ENCODE results near the gene TMEM169.
"Not testable (repeated sequence)": the region's sequence is repeated elsewhere in the genome, so short reads cannot be mapped to it uniquely, and the experiment has no call there.

The TMEM169 gene

DNA sequence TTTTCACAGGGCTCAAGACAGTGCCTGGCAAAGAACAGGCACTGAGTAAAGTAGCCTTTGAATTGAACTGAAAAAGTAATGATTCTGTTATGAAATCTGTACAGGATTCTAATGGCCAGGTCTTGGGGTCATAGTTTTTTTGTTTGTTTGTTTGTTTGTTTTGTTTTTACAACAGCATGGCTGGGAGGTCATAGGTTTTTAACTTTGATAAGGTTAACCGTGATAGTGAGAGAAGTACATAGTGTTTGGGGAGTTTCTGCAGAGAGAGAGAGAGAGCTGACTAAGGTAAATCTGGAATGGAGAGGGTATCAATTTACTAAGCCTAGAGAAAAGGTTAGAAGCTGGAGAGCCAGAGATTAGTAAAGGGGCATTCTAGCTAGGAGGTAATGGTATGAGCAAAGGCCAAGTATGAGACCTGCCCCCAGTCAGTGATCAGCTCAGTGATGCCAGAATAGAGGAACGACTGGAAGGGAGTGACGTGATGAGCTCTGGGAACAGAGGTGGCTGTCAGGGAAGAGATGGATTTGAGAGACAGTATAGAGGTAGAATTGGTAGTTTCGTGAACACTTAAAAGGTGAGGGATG, 53.3 kb downstream of the TMEM169 start:
- DNase-seq, result no peak

GRCh38 chr2:216139884-216140283, 58.2 kb downstream of the TMEM169 start:
- DNase-seq, result peak; percentile 20 to 33

DNA sequence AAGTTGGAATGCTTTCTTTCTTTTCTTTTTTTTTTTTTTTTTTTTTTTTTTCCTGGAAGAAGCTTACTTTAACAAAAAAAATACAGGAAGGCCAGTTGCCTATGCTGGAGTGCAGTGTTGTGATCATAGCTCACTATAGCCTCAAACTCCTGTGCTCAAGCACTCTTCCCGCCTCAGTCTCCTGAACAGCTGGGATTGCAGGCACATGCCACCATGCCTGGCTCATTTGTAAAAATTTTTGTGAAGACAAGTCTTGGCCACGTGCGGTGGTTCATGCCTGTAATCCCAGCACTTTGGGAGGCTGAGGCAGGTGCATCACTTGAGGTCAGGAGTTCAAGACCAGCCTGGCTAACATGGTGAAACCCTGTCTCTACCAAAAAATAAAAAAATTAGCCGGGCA, 59.8 kb downstream of the TMEM169 start:
- not testable (repeated sequence) for DNase-seq

DNA sequence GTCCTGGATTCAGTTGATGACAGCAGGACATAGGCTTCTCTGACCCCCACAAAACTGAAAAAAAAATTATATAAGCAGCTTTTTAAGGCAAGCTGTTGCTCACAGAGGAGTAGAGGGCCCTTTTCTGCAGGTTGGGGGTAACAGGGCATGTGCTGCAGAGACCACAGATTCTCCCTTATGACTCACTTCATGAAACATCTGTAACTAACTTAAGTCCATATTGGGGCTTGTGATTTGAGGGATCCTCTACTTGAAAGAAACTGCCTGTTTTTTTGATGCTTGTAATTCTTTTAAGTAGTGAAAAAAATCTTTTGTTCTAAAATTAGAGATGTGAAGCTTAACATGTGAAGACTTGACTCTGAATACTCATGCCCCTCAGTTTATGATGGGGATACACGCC, 60.8 kb downstream of the TMEM169 start:
- no peak for DNase-seq

DNA sequence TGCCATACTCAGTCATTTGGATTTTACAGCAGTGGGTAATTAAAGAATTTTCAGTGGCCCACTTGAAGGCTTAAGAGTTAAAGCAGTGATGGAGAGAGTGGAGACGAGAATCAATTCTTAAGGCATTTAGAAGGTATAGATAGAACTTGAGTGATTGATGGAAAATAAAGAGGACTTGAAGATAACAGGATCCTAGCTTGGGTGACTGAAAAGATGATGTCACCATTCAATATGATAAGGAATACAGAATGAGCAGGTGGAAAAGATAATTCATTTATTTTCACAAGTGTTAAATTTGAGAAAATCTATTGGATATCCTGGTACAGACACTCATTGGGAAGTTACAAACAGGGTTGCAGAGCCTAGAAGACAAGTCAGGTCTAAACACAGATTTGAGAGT, 62.7 kb downstream of the TMEM169 start:
- no peak for DNase-seq

- DNase-seq, result no peak
These were observed 63.1 kb downstream of the TMEM169 start for GRCh38 chr2:216144857-216145256.

DNA sequence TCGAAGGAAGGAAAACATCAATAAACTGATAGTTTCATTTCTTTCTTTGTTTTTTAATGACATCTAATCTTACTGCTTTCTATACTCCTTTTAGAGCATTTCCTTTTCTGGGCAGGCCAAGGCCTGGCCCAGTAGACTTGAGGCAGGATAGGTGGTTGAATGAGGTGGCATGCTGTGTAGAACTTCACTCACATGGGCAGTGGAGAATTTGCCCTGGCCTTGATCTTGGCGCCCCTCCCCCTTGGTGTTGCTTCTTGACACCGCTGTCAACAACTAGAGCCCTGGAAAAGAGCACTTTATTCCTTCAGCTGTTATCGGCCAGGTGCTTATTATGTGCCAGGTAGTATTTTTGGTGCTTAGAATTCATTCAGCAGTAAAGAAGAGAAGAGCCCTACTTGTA, 64.9 kb downstream of the TMEM169 start:
- no peak for DNase-seq

- DNase-seq, result no peak
These were observed 65.7 kb downstream of the TMEM169 start for GRCh38 chr2:216147172-216148131.

DNA sequence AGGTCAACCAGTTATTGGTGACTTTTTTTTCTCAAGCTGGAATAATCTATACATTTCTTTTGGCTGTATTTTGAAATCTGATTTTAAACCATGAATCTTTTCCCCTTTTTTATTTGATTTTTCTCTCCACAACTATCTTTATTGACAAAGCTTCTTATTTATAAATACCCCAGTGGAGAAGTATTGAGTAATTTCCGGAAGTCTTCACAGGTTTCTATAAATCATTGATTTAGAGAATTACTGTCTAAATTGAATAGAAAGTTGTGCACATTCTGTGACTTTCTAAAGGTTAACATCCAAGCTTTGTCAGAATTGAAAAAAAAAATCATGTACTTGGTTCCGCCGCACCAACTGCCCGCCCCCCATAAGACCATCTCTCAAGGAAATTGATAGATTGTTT, 67.3 kb downstream of the TMEM169 start:
- DNase-seq, result no peak

GRCh38 chr2:216149741-216150140, 68.0 kb downstream of the TMEM169 start:
- DNase-seq, result no peak

GRCh38 chr2:216151313-216152025, 69.8 kb downstream of the TMEM169 start:
- DNase-seq, result no peak

All from activated CD4-positive, alpha-beta T cell treated with anti-CD3 and anti-CD28 coated beads, Interleukin-2, amount 50 U/mL, for 48 hours (primary cell).